Parathyroid adenoma (tissue), 2 donors: Measurements from ENCODE around the gene FNDC5.
A peak's percentile ranks its signal among the peaks of the same experiment; 100 is the strongest.

Experiments
- H2AFZ ChIP-seq: fragments of 300-600 bp; sonication (generic); one replicate; pipeline ENCODE4 v1.7.0; 2017; ENCODE audit warnings: antibody characterized with exemption, mild to moderate bottlenecking
- H3K27ac ChIP-seq: fragments of 300-600 bp; sonication (generic); one replicate; pipeline ENCODE4 v1.7.0; 2017
- H3K27me3 ChIP-seq: fragments of 300-600 bp; sonication (generic); one replicate; pipeline ENCODE4 v1.7.0; 2017; ENCODE audit warnings: low read length; ENCODE audit not compliant: control insufficient read depth, insufficient read depth
- H3K36me3 ChIP-seq: fragments of 300-600 bp; sonication (generic); one replicate; pipeline ENCODE4 v1.7.0; 2017; ENCODE audit warnings: low read length; ENCODE audit not compliant: control insufficient read depth, insufficient read depth
- H3K4me1 ChIP-seq: fragments of 300-600 bp; sonication (generic); one replicate; pipeline ENCODE4 v1.7.0; 2017; ENCODE audit warnings: control low read depth
- H3K4me2 ChIP-seq: fragments of 300-600 bp; sonication (generic); one replicate; pipeline ENCODE4 v1.7.0; 2017; ENCODE audit warnings: low read length
- H3K4me3 ChIP-seq: fragments of 300-600 bp; sonication (generic); one replicate; pipeline ENCODE4 v1.7.0; 2017; ENCODE audit warnings: low read depth, low read length
- H3K79me2 ChIP-seq: fragments of 300-600 bp; sonication (generic); one replicate; pipeline ENCODE4 v1.7.0; 2017; ENCODE audit warnings: control low read depth
- H3K9ac ChIP-seq: fragments of 300-600 bp; sonication (generic); one replicate; pipeline ENCODE4 v1.7.0; 2017; ENCODE audit warnings: mild to moderate bottlenecking
- H3K9me3 ChIP-seq: fragments of 300-600 bp; sonication (generic); one replicate; pipeline ENCODE4 v1.7.0; 2017; ENCODE audit warnings: low read length; ENCODE audit not compliant: control insufficient read depth
- TF ChIP-seq, protein P1 (sequence below): fragments of 300-600 bp; sonication (generic); IDR thresholded peaks from one replicate; pipeline ENCODE4 v1.7.0; 2017; ENCODE audit warnings: antibody characterized with exemption, mild to moderate bottlenecking
- donor health status: primary hyperparathyroidism.

The FNDC5 gene

DNA sequence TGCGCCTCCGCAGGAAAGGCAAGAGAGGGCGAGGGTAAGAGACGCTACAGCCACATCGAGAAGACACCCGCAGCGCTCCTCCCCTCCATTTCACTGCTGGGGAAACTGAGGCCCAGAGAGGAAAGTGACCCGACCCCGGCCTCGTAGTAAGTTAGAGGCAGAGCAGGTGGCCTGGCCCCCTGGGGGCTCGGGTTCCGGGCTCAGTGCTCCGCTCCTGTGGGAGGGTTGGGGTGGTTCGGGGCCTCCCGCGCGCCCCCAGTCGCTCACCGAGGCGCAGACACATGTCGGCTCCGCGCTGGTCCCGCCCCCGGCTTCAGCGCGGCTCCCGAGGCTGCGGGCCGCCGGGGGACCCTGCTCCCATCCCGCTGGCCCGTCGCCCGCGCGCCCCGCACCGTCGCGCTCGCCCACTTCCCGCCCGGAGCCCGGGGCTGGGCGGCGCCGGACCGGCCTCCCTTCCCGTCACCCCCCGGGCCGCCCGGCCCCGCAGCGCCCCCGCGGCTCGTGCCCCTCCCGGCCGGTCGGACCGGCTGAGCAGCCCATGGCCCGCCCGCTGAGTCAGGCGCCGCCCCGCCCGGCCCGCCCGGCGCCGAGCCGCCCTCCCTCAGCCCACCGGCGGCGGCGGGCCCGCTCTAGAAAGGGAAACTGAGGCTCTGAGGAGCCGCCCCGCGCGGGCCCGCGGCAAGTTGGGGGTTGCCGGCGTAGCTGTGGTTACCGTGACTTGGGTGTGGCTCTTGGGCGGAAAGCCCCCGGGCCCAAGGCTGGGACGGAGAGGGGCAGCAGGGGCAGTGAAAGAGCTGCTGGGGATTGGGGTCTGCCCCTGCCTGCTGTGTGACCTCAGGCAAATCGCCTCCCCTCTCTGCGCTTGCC is 30.5 kb upstream of the FNDC5 start, which contains the start of gene TMEM54:
TSS of gene TMEM54 (minus strand) at position 434 of the 867 bp plus-strand sequence. CDS start at position 283, 151 bp downstream.
- Histone ChIP-seq H3K36me3 (no peaks in the 10 kb centered on the region), H3K4me3 (peak within 1 kb of the TSS; percentile 76), H3K9me3 (no peaks in the 10 kb centered on the region), H3K27me3 (no peaks in the 10 kb centered on the region), H2AFZ (peak within 1 kb of the TSS; percentile 78), H3K27ac (no peak within 1 kb of the TSS), H3K79me2 (no peaks in the 10 kb centered on the region), H3K9ac (no peak within 1 kb of the TSS), H3K4me2 (peak within 1 kb of the TSS; percentile 97), H3K4me1 (no peaks in the 10 kb centered on the region)
- TF ChIP-seq, protein P1, sequence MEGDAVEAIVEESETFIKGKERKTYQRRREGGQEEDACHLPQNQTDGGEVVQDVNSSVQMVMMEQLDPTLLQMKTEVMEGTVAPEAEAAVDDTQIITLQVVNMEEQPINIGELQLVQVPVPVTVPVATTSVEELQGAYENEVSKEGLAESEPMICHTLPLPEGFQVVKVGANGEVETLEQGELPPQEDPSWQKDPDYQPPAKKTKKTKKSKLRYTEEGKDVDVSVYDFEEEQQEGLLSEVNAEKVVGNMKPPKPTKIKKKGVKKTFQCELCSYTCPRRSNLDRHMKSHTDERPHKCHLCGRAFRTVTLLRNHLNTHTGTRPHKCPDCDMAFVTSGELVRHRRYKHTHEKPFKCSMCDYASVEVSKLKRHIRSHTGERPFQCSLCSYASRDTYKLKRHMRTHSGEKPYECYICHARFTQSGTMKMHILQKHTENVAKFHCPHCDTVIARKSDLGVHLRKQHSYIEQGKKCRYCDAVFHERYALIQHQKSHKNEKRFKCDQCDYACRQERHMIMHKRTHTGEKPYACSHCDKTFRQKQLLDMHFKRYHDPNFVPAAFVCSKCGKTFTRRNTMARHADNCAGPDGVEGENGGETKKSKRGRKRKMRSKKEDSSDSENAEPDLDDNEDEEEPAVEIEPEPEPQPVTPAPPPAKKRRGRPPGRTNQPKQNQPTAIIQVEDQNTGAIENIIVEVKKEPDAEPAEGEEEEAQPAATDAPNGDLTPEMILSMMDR, result no peak

DNA sequence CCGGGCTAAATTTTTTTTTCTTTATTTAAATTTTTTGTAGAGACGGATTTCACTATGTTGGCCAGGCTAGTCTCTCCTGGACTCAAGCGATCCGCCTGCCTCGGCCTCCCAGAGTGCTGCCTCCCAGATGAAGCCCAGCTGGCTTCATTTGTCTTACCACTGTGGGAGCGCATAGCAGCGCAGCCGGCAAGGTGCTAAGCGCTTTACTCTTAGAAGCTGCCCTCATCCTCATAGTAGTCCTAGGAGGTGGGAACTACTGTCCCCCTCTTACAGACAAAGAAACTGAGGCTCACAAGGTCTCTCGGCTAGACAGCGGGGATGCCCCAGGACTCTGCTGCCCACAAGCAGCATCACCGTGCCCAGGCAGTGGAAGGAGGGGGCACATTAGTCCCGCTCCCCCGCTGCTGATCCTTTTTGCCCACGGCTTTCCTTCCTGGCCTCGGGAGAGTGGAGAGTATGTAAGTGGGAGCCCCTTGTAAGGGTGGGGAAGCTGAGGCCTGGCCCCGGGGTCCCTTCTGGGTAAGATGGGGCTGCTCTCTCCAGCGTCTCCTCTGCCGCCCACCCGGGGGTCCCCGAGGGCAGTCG is 29.8 kb upstream of the FNDC5 start:
- Histone ChIP-seq H3K27ac (no peak overlapping the region), H3K4me1 (no peaks in the 10 kb centered on the region), H3K4me2 (peak overlapping the region; percentile 90), H3K9me3 (no peaks in the 10 kb centered on the region), H2AFZ (peak overlapping the region; percentile 77), H3K79me2 (no peaks in the 10 kb centered on the region), H3K9ac (no peak overlapping the region), H3K4me3 (peak overlapping the region; percentile 61), H3K27me3 (no peaks in the 10 kb centered on the region), H3K36me3 (no peaks in the 10 kb centered on the region)
- TF ChIP-seq, protein P1, result no peak

DNA sequence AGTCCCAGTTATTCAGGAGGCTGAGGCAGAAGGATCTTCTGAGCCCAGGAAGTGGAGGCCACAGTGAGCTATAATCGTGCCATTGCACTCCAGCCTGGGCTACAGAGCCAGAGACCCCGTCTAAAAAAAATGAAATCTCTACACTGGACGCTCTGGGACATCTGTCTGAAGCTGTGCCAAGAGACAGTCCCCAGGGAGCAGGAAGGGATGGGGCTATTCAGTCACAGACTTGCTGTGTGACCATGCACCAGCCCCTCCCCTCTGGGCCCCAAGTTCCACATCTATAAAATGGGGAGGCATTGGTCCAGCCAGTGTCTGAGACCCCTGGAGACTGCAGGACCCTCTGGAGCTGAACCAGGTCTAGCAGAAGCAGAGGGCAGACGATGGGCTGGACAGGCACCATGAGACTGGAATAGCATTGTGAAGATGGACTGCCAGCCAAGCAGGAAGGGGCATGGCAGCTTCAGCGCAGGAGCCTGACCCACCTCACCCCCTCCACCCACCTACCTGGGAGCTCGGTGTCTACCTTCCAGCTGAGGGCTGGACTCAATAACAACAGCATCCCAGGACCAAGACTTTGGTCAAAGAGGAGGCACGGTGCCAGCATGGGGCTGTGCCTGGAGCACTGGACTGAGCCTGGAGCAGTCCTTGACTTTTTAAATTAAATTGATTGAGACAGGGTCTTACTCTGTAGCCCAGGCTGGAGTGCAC is 29.0 kb upstream of the FNDC5 start:
- H3K9ac ChIP-seq, result no peak overlapping the region
- no peaks in the 10 kb centered on the region for H3K27me3 ChIP-seq
- no peaks in the 10 kb centered on the region for H3K36me3 ChIP-seq
- no peak overlapping the region for H2AFZ ChIP-seq
- H3K4me3 ChIP-seq, result no peak overlapping the region
- no peaks in the 10 kb centered on the region for H3K9me3 ChIP-seq
- H3K4me2 ChIP-seq, result no peak overlapping the region
- H3K27ac ChIP-seq, result no peak overlapping the region
- TF ChIP-seq, protein P1, result no peak
- no peaks in the 10 kb centered on the region for H3K79me2 ChIP-seq
- no peaks in the 10 kb centered on the region for H3K4me1 ChIP-seq

DNA sequence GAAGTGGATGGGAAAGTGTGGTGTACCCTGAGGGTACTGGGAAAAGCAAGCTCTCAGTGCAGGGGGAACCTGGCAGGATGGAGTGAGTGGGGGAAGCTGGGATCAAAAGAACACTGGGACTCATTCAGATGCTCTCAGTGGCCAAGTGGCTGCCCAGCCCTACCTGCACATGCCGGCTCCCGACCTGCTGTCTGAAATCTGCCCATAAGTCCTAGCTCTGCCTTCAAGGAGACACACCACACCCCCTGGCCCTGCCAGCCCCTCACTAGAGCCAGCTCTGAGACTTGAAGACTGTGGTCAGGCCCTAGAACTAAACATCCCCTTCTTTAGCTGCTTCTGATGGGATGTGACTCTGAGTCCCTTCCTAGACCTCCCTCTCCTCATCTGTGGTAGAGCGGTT is 28.2 kb upstream of the FNDC5 start:
- Histone ChIP-seq H3K4me3 (no peak overlapping the region), H3K9ac (no peak overlapping the region), H3K4me2 (no peak overlapping the region), H3K27ac (no peak overlapping the region), H3K79me2 (no peaks in the 10 kb centered on the region), H3K4me1 (no peaks in the 10 kb centered on the region), H3K27me3 (no peaks in the 10 kb centered on the region), H3K36me3 (no peaks in the 10 kb centered on the region), H3K9me3 (no peaks in the 10 kb centered on the region), H2AFZ (no peak overlapping the region)
- TF ChIP-seq, protein P1, result no peak
